ENCODE results near the gene PPCS. TPM values are rescaled to one million over a fixed set of nuclear protein-coding genes. Genes with fewer than 3 reads are reported as not detected.
"Not testable (repeated sequence)": the region's sequence is repeated elsewhere in the genome, so short reads cannot be mapped to it uniquely, and the experiment has no call there.

PPCS gene
- total RNA-seq, 1 experiment from 2014 or later = 36.7 TPM

DNA sequence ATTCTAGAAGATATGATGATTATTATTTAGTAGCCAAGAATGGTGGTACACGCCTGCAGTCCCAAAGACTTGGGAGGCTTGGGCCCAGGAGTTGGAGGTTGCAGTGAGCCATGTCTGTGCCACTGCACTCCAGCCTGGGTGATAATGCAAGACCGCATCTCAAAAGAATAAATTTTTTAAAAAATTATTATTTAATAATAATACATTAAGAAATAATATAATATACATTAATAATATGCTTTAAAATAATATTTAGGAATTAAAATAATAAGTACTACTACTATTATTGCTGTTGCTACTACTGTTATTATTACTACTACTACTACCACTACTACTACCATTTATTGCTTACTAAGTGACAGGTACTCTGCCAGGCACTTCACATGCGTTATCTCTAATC lies 33.9 kb downstream of the PPCS start:
- TF ChIP-seq CTCF (conservative IDR thresholded peaks at IDR 0.05) = no peak
- H2AFZ ChIP-seq (ENCODE audit: low read length) = no peak overlapping the region
- H4K91ac ChIP-seq (ENCODE audit: insufficient read length, low read depth, low read length) = no peak overlapping the region
- H3K27ac Mint-ChIP-seq = no peak overlapping the region
- no peak overlapping the region for H3K4ac ChIP-seq (ENCODE audit: low read depth, low read length)
- no peak overlapping the region for H2BK5ac ChIP-seq (ENCODE audit: insufficient read length, low read length)
- no peak overlapping the region for H3K18ac ChIP-seq (ENCODE audit: insufficient read length, low read depth, low read length)
- H3K79me2 ChIP-seq (ENCODE audit: insufficient read depth, low read length) = no peaks in the 10 kb centered on the region
- H3K4me3 Mint-ChIP-seq = no peak overlapping the region
- peaks cover 6% of the 10 kb centered on the region for H3K27me3 Mint-ChIP-seq (ENCODE audit: low read depth)
- no peak overlapping the region for H3K23ac ChIP-seq (ENCODE audit: insufficient read length, low read depth, low read length)
- no peak overlapping the region for H2BK12ac ChIP-seq (ENCODE audit: insufficient read length, low read depth, low read length)
- no peak overlapping the region for H2BK15ac ChIP-seq (ENCODE audit: low read depth, low read length)
- no peak overlapping the region for H3K14ac ChIP-seq (ENCODE audit: insufficient read depth, low read length)
- no peak overlapping the region for H2AK5ac ChIP-seq (ENCODE audit: insufficient read length, low read length)
- H3T11ph ChIP-seq (ENCODE audit: low read length) = no peak overlapping the region
- no peak overlapping the region for H3K4me2 ChIP-seq (ENCODE audit: insufficient read depth, insufficient read length, low read length)
- H3K56ac ChIP-seq (ENCODE audit: insufficient read length, low read depth, low read length) = no peak overlapping the region
- no peaks in the 10 kb centered on the region for H3K4me1 ChIP-seq (ENCODE audit: insufficient read depth, low read length)
- H4K20me1 ChIP-seq (ENCODE audit: control insufficient read depth, insufficient read depth, insufficient read length) = no peaks in the 10 kb centered on the region
- peaks cover 7 to 8% of the 10 kb centered on the region in 2 experiments; a peak in 4 of 5 replicates for H3K9me3 Mint-ChIP-seq
- no peak for DNase-seq
- no peaks in the 10 kb centered on the region for H3K27me3 ChIP-seq (ENCODE audit: insufficient read depth, low read length)
- H4K8ac ChIP-seq (replicated peaks; ENCODE audit: insufficient read length, low read depth, low read length) = no peak overlapping the region
- H3K9me3 ChIP-seq (ENCODE audit: control insufficient read depth, low read depth, low read length) = no peaks in the 10 kb centered on the region
- H3K36me3 Mint-ChIP-seq (ENCODE audit: insufficient read depth in 1 of 3, low read depth in 3 of 3) = no peaks in the 10 kb centered on the region; a peak in 1 of 7 replicates
- no peak overlapping the region for H3K27ac ChIP-seq (ENCODE audit: insufficient read length, low read depth, low read length)
- H4K5ac ChIP-seq (ENCODE audit: insufficient read length, low read depth, low read length) = no peak overlapping the region
- no peaks in the 10 kb centered on the region for H3K4me1 Mint-ChIP-seq
- no peaks in the 10 kb centered on the region for H3K79me1 ChIP-seq (ENCODE audit: insufficient read depth, low read depth, low read length, poor library complexity, severe bottlenecking)
- WGBS (ENCODE audit: extremely low coverage, insufficient read length, low lambda C conversion rate) = no CpG with 5 or more reads among the region's 3 CpGs
- no peaks in the 10 kb centered on the region for H3K23me2 ChIP-seq (ENCODE audit: insufficient read length, low read depth, low read length, poor library complexity, severe bottlenecking)
- no peak overlapping the region for H2BK20ac ChIP-seq (ENCODE audit: low read depth, low read length, poor library complexity, severe bottlenecking)
- no peak overlapping the region for H3K9ac ChIP-seq (ENCODE audit: extremely low read depth, insufficient read length, low read length)
- no peak overlapping the region for H2BK120ac ChIP-seq (ENCODE audit: low read depth, low read length, poor library complexity, severe bottlenecking)

DNA sequence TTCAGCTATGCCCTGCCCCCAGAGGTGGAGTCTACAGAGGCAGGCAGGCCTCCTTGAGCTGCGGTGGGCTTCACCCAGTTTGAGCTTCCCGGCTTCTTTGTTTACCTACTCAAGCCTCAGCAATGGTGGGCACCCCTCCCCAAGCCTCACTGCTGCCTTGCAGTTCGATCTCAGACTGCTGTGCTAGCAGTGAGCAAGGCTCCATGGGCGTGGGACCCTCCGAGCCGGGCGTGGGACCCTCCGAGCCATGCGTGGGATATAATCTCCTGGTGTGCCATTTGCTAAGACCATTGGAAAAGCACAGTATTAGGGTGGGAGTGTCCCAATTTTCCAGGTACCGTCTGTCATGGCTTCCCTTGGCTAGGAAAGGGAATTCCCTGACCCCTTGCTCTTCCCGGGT lies 45.7 kb downstream of the PPCS start:
- H3K27me3 Mint-ChIP-seq (ENCODE audit: low read depth); H3K4me2 ChIP-seq (ENCODE audit: insufficient read depth, insufficient read length, low read length); H2BK5ac ChIP-seq (ENCODE audit: insufficient read length, low read length); H2BK12ac ChIP-seq (ENCODE audit: insufficient read length, low read depth, low read length); H3K79me1 ChIP-seq (ENCODE audit: insufficient read depth, low read depth, low read length, poor library complexity, severe bottlenecking); H4K8ac ChIP-seq (replicated peaks; ENCODE audit: insufficient read length, low read depth, low read length); H3T11ph ChIP-seq (ENCODE audit: low read length); DNase-seq; H4K20me1 ChIP-seq (ENCODE audit: control insufficient read depth, insufficient read depth, insufficient read length); H3K23me2 ChIP-seq (ENCODE audit: insufficient read length, low read depth, low read length, poor library complexity, severe bottlenecking); H2BK20ac ChIP-seq (ENCODE audit: low read depth, low read length, poor library complexity, severe bottlenecking); H3K18ac ChIP-seq (ENCODE audit: insufficient read length, low read depth, low read length); H3K79me2 ChIP-seq (ENCODE audit: insufficient read depth, low read length); H2BK15ac ChIP-seq (ENCODE audit: low read depth, low read length); H2AFZ ChIP-seq (ENCODE audit: low read length); H3K4me3 Mint-ChIP-seq; H3K27ac ChIP-seq (ENCODE audit: insufficient read length, low read depth, low read length); H4K91ac ChIP-seq (ENCODE audit: insufficient read length, low read depth, low read length); H3K4me1 Mint-ChIP-seq; H3K27me3 ChIP-seq (ENCODE audit: insufficient read depth, low read length); H3K23ac ChIP-seq (ENCODE audit: insufficient read length, low read depth, low read length); H3K9ac ChIP-seq (ENCODE audit: extremely low read depth, insufficient read length, low read length); H3K27ac Mint-ChIP-seq; H3K4me1 ChIP-seq (ENCODE audit: insufficient read depth, low read length); H4K5ac ChIP-seq (ENCODE audit: insufficient read length, low read depth, low read length); H3K4ac ChIP-seq (ENCODE audit: low read depth, low read length); H2BK120ac ChIP-seq (ENCODE audit: low read depth, low read length, poor library complexity, severe bottlenecking); H2AK5ac ChIP-seq (ENCODE audit: insufficient read length, low read length); H3K56ac ChIP-seq (ENCODE audit: insufficient read length, low read depth, low read length); H3K14ac ChIP-seq (ENCODE audit: insufficient read depth, low read length): not testable (repeated sequence)
- no CpG with 5 or more reads among the region's 11 CpGs for WGBS (ENCODE audit: extremely low coverage, insufficient read length, low lambda C conversion rate)
- Mint-ChIP-seq H3K9me3 (peaks cover 46 to 57% of the 10 kb centered on the region in 2 experiments), H3K36me3 (ENCODE audit: insufficient read depth in 1 of 3, low read depth in 3 of 3) (peaks cover 18 to 33% (median 19%) of the 10 kb centered on the region in 3 experiments)
- peaks cover 28% of the 10 kb centered on the region for H3K9me3 ChIP-seq (ENCODE audit: control insufficient read depth, low read depth, low read length)
